ENCODE results near the gene ITGA1. TPM values are rescaled to one million over a fixed set of nuclear protein-coding genes. Genes with fewer than 3 reads are reported as not detected.

The ITGA1 gene
- total RNA-seq, 1 experiment from 2014 or later, result 1.6 TPM

DNA sequence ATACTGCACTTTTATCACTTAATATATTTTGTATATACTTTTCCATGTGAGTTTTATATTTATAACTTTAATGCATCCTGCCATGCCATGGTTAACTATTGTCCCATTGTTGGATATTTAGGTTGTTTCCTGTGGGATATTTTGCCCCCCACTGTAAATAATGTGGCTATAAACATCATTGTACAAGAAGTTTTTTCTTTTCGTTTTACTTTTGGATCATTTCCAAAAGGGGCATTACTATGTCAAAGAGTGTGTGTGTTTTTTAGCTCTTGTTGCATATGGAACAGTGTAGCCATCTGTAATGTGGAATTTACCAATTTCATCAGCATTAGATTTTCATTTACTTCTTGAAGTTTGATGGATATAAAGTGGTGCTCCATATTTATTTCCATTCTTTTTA is 214.8 kb downstream of the ITGA1 start:
- TF ChIP-seq TCF7L2 (IDR thresholded peaks at IDR 0.05; ENCODE audit: low read depth, low read length) (no peak), POLR2AphosphoS5 (IDR thresholded peaks at IDR 0.05; ENCODE audit: low read depth, low read length) (no peak), SIN3A (IDR thresholded peaks at IDR 0.05; ENCODE audit: borderline replicate concordance, insufficient read depth, low read depth, low read length) (no peak)
- TF ChIP-seq, protein P1, sequence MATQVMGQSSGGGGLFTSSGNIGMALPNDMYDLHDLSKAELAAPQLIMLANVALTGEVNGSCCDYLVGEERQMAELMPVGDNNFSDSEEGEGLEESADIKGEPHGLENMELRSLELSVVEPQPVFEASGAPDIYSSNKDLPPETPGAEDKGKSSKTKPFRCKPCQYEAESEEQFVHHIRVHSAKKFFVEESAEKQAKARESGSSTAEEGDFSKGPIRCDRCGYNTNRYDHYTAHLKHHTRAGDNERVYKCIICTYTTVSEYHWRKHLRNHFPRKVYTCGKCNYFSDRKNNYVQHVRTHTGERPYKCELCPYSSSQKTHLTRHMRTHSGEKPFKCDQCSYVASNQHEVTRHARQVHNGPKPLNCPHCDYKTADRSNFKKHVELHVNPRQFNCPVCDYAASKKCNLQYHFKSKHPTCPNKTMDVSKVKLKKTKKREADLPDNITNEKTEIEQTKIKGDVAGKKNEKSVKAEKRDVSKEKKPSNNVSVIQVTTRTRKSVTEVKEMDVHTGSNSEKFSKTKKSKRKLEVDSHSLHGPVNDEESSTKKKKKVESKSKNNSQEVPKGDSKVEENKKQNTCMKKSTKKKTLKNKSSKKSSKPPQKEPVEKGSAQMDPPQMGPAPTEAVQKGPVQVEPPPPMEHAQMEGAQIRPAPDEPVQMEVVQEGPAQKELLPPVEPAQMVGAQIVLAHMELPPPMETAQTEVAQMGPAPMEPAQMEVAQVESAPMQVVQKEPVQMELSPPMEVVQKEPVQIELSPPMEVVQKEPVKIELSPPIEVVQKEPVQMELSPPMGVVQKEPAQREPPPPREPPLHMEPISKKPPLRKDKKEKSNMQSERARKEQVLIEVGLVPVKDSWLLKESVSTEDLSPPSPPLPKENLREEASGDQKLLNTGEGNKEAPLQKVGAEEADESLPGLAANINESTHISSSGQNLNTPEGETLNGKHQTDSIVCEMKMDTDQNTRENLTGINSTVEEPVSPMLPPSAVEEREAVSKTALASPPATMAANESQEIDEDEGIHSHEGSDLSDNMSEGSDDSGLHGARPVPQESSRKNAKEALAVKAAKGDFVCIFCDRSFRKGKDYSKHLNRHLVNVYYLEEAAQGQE (IDR thresholded peaks at IDR 0.05; ENCODE audit: insufficient read depth in 1 of 2, low read depth in 2 of 2, low read length in 1 of 2), result no peak
- TF ChIP-seq, protein P2, sequence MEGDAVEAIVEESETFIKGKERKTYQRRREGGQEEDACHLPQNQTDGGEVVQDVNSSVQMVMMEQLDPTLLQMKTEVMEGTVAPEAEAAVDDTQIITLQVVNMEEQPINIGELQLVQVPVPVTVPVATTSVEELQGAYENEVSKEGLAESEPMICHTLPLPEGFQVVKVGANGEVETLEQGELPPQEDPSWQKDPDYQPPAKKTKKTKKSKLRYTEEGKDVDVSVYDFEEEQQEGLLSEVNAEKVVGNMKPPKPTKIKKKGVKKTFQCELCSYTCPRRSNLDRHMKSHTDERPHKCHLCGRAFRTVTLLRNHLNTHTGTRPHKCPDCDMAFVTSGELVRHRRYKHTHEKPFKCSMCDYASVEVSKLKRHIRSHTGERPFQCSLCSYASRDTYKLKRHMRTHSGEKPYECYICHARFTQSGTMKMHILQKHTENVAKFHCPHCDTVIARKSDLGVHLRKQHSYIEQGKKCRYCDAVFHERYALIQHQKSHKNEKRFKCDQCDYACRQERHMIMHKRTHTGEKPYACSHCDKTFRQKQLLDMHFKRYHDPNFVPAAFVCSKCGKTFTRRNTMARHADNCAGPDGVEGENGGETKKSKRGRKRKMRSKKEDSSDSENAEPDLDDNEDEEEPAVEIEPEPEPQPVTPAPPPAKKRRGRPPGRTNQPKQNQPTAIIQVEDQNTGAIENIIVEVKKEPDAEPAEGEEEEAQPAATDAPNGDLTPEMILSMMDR (IDR thresholded peaks at IDR 0.05), result no peak
- H3K36me3 ChIP-seq (ENCODE audit: control insufficient read depth, insufficient read depth, low read length), result no peaks in the 10 kb centered on the region; the same call in 1 of the 2 replicates
- CTCF ChIA-PET, result no interaction called here

DNA sequence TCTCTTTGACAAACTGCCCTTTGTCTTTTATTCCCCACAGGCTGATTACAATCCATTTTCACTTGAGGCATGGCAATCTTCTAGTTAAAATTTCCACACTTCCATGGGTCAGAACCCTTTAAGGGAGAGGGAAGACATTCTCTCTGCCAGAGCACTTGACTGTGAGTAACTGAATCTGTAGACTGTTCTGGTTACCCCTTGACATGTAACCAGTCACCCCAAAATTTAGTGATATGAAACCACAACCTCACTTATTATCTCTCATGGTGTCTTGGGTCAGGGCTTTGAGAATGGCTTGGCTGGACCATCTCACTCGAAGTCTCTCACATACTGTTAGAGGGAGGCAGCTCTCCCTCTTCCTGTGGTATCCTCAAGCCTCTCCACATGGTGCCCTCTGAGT is 215.4 kb downstream of the ITGA1 start:
- Histone ChIP-seq H3K27ac (ENCODE audit: low read length) (peak overlapping the region; percentile 3; the same call in 1 of the 2 replicates), H3K4me3 (ENCODE audit: low read depth in 2 of 2, low read length in 2 of 2) (no peak overlapping the region), H3K9me3 (ENCODE audit: control insufficient read depth, insufficient read depth, low read depth, low read length) (no peaks in the 10 kb centered on the region), H3K27me3 (ENCODE audit: control insufficient read depth, insufficient read depth, low read length) (no peaks in the 10 kb centered on the region), H3K4me1 (ENCODE audit: control insufficient read depth, insufficient read depth, low read length) (peaks cover 43% of the 10 kb centered on the region), H3K36me3 (ENCODE audit: control insufficient read depth, insufficient read depth, low read length) (no peaks in the 10 kb centered on the region; the same call in 1 of the 2 replicates)
- BruUV-seq (replicated peaks), result no TSS peak
- ATAC-seq (no peak), DNase-seq (ENCODE audit: low read depth, low spot score) (no peak)
- CTCF ChIA-PET, result no interaction called here
- POLR2A ChIA-PET, result no interaction called here
- in situ Hi-C loops (cut with HindIII; ENCODE audit: low pct_unique_long_range_greater_than_20kb, low sequenced_read_pairs) (no loop called here), intact Hi-C loops (cut with micrococcal nuclease; ENCODE audit: unreplicated experiment) (no loop called here)
- TF ChIP-seq, protein P2 (IDR thresholded peaks at IDR 0.05), result no peak
- TF ChIP-seq SIN3A (IDR thresholded peaks at IDR 0.05; ENCODE audit: borderline replicate concordance, insufficient read depth, low read depth, low read length) (no peak), TCF7L2 (IDR thresholded peaks at IDR 0.05; ENCODE audit: low read depth, low read length) (no peak), POLR2AphosphoS5 (IDR thresholded peaks at IDR 0.05; ENCODE audit: low read depth, low read length) (no peak)
- TF ChIP-seq, protein P1 (IDR thresholded peaks at IDR 0.05; ENCODE audit: insufficient read depth in 1 of 2, low read depth in 2 of 2, low read length in 1 of 2), result no peak

More for the DNA sequence above, 214.8 kb downstream of the ITGA1 start:
- H3K27ac ChIP-seq (ENCODE audit: low read length), result no peak overlapping the region
- in situ Hi-C loops (cut with HindIII; ENCODE audit: low pct_unique_long_range_greater_than_20kb, low sequenced_read_pairs), result no loop called here
- ATAC-seq (no peak), DNase-seq (ENCODE audit: low read depth, low spot score) (no peak)
- POLR2A ChIA-PET, result no interaction called here
- intact Hi-C loops (cut with micrococcal nuclease; ENCODE audit: unreplicated experiment), result no loop called here
- H3K27me3 ChIP-seq (ENCODE audit: control insufficient read depth, insufficient read depth, low read length), result no peaks in the 10 kb centered on the region
- peaks cover 40% of the 10 kb centered on the region for H3K4me1 ChIP-seq (ENCODE audit: control insufficient read depth, insufficient read depth, low read length)
- no peak overlapping the region for H3K4me3 ChIP-seq (ENCODE audit: low read depth in 2 of 2, low read length in 2 of 2)
- H3K9me3 ChIP-seq (ENCODE audit: control insufficient read depth, insufficient read depth, low read depth, low read length), result no peaks in the 10 kb centered on the region
- BruUV-seq (replicated peaks), result no TSS peak

Measured in Panc1 (cell line).